Superior temporal gyrus (tissue), 1 donor: ENCODE data around the gene HS3ST4.
A peak's percentile ranks its signal among the peaks of the same experiment; 100 is the strongest.
"Not testable (repeated sequence)": the region's sequence is repeated elsewhere in the genome, so short reads cannot be mapped to it uniquely, and the experiment has no call there.

ENCODE experiments used
- DNase-seq: peaks from one replicate; pipeline ENCODE4 v3.0.0-alpha.2; 2016; ENCODE audit errors: extremely low spot score

The HS3ST4 gene

DNA sequence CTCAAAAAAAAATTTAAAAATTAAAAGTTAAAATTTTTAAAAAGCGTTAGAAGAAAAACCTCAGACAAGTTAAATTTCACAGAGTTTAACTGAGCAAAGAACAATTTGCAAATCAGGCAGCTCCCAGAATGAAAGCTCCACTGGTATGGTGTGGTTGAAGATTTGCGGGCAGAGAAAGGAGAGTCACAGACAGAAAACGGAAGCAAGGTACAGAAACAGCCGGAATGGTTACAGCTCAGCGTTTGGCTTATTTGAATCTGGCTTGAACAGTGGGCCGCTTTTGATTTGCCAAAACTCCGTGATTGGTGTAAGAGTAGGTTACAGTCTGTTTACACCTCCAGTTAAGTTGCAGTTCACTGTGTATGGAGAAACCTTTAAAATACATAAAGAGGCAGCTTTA lies 297.1 kb downstream of the HS3ST4 start:
- DNase-seq: no peak

GRCh38 chr16:25996052-25996451 lies 304.3 kb downstream of the HS3ST4 start:
- DNase-seq: no peak

DNA sequence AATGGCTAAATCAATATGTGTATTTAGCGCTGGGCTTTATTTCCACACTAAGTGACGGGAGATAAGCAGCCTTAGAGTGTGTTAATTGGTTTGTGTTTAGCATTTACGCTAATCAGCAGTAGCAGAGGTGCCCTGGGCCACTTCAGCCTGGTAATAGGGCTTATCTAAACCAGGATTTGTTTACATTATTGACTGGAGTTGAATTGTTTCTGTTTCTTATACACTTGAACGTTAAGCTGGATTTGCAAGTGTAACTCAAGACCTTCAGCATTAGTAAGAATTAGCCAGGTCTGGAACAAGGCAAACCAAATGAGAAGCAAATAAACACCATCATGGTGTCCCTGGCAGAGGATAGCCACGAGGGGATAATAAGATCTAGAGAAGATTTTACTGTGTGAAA lies 313.6 kb downstream of the HS3ST4 start:
- no peak for DNase-seq

- DNase-seq: no peak
Observed at GRCh38 chr16:26012376-26012775, 320.6 kb downstream of the HS3ST4 start.

DNA sequence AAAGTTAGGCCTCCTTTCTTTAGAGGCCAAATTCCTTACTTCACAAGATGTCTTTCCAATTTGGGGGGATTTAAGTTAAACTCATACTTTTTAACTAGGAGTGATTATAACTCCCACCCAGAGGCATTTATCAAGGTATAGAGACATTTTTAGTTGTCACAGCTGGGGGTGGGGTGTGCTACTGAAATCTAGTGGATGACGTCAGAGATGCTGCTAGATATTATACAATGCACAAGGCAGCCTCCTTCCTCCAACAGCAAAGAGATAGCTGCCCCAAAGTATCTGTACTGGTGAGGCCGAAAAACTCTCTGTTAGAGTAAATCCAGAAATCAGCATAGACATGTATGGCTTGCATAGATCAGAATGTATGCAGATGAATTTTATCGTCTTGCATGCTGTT lies 324.0 kb downstream of the HS3ST4 start:
- no peak for DNase-seq

- DNase-seq: no peak
Observed at GRCh38 chr16:26016989-26017388, 325.2 kb downstream of the HS3ST4 start.

- DNase-seq: no peak
Observed at GRCh38 chr16:26019381-26020242, 327.9 kb downstream of the HS3ST4 start.

- no peak for DNase-seq
Observed at GRCh38 chr16:26026709-26027450, 335.1 kb downstream of the HS3ST4 start.

DNA sequence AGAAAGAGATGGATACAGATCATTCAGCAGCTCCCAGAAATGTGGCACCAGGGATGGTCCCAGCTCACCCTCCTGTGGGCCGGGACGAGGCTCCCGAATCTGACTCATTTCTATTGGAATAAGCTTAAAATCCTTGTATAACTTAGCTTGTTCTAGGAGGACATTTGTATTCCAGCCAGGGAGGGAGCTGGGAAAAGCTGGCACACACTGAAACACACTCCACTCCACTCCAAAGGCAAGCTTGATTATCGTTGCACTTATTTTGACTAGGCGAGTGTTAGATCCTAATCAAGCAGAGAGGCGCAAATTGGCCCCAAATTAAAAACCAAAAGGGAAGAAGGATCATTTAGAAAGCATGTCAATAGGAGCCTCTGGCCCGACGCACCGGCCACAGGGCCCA lies 339.5 kb downstream of the HS3ST4 start:
- DNase-seq: peak; percentile 14

DNA sequence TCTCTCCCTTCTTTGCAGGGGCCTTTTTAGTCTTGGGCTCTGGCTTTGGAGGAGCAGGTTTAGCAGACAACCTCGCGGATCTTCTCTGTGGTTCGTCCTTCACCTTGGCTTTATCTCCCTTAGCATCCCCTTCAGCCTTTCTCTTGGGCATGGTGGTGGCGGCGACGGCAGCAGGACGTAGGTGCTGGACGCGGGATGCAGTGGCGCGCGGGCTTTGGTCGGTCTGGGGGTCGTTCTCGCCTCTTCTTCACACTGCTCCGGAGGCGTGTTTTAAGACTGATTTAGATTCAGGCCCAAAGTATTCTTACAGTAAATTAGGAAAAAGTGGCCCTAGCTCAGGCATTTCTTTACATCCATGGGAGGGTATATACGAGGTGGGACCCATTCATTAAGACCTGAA lies 340.9 kb downstream of the HS3ST4 start:
- not testable (repeated sequence) for DNase-seq

DNA sequence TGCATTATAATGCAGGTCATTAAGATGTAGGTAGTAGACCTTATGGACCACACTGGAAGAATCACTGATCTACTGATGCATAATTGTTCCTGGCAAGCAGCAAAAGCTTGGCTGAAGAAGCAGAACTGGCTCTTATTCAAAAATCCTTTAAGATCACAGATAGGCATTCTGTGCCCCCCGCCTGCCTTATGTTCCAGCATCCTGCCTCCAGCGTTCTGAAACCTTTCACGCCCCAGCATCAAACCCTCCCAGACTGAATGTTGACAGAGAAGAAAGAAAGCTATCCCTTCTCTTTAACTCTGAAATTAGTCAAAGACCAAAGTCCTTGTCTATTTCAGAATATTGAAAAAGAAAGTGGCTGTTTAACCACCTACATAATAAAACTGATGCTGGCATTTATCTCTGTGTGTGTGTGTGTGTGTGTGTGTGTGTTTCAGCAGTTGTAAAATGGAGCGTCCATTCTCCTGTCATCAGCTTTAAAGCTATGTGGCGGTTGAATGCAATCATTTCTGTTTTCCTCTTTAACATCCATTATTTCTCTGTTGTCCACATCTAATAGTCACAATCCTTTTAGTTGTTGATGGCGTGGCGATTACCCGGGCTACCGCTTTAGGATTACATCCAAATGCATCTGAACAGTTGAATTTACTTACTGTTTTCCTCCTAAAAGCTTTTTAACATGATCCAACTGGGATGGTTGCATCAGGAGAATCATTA lies 350.4 kb downstream of the HS3ST4 start:
- no peak for DNase-seq

GRCh38 chr16:26050472-26050871 lies 358.7 kb downstream of the HS3ST4 start:
- DNase-seq: no peak

GRCh38 chr16:26051063-26051462 lies 359.3 kb downstream of the HS3ST4 start:
- no peak for DNase-seq

DNA sequence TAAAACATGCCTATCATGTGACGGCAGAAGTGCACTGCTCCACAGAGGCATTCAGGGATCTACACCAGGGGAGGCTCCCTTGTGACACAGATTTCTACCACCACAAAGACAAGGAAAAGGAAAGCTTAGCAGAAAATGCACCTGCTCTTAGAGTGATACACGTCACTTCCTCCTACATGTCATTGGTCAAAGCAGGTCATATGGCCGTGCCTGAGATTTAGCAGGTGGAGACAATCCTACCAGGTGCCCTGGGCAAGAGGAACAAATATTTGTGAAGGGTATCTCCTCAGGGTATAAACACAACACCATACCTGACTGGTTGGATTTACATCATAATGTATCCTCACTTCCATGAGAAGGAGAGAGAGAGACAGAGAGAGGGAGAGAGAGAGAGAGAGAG lies 362.1 kb downstream of the HS3ST4 start:
- DNase-seq: no peak

DNA sequence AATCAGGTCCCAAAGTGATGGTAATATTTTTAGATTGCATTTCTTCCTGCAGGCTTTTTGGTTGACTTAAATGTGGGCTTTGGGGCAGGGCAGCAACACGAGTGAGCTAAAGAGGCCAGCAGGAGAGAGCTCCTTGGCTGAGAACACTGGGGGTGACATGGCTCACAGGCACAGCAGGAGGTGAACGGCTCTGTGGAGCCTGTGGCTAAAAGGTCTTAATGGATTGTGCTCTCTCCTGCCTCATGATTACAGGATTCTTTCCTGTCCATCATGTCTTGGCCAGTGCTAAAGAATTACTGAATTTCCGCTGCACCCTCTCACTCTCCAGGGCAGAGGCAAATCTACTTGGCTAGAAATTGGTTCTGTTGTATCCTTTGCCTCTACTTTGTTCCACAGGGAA lies 366.6 kb downstream of the HS3ST4 start:
- no peak for DNase-seq

DNA sequence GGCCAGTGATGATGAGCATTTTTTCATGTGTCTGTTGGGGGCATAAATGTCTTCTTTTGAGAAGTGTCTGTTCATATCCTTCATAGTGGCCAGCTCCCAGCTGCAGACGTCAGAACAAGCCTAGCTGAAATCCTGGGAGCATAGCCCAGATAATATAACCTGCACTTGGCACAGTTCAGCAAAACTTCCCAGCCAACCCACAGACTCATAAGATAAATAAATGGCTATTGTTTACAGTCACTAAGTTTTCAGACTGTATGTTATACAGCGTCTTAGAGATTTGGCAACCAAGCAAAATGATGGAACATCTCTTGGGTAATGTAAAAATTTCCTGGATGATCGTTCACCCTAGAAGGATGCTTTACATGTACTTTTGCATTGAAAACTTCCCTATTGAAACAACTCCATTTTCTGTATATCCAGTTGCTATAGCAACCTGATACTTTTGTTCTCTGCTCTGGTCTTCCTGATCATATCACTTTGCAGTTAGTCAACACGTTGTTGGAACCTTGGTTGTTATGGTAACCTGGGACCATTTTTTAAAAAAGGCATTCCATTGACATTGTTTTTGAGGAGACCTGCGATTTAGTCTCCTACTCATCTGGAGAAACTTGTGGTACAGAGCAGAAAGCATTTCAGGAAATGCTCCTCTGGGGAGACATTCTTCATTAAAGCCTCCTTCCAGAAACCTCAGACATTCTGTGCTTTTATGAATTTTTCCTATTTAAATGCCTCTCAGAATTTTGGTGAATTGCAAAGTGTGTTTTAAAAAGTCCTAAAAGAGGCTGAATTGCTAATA lies 378.7 kb downstream of the HS3ST4 start:
- DNase-seq: peak; percentile 13

- DNase-seq: no peak
Observed at GRCh38 chr16:26071101-26071866, 379.5 kb downstream of the HS3ST4 start.

- DNase-seq: no peak
Observed at GRCh38 chr16:26078716-26079355, 387.1 kb downstream of the HS3ST4 start.

DNA sequence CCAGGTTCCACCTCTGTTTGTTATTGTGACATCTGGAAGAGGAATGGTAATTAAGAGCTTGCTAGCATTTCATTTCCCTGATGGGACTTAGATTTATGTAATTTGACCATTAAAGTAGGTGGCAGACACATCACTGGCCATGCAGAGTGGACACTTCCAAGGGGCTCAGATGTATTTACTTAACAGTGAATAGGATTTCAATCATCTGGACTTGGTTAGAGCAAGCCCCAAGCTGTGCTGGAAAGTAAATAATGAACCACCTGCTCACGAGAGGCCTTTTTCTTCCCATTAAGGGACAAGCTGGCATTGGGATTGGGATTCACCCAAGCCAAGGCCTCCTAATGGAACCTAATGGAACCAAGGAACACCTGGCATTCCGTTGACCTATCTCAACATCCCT lies 395.3 kb downstream of the HS3ST4 start:
- DNase-seq: no peak

- no peak for DNase-seq
Observed at GRCh38 chr16:26091511-26091910, 399.8 kb downstream of the HS3ST4 start.
